ENCODE measurements around the gene MAGI1.

DNA sequence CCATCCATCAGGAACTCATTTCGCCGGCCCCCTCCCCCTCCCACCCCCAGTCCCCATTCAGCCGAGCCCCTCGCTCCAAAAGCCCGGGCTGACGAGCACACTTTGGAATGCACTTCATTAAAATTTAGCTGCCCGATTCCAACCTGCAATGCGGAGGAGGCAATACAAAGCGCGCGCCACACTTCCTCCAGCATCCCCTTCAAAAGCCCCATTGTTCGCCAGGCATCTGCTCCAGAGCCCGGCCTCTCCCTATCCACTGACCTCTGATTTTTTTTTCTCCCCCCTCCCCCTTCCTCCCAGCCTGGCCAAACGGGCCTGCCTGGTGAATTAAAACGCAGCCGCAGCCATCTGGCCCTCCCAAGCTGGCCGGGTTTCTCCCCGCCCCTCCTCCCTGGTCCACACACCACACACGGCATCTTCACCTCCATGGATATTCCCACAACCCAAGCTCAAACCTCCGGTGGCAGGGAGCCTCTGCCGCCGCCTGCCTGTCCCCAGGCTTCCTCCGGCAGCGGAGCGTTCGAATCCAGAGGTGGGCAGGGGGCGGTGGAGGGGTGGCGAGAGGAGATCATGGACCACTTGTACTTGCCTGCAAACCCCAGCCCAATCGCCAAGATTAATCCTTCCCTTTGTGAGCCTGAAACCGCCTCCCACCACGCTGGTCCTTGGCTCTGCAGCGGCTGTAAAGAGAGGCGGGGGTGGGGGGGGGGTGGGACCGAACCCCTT, 441.3 kb downstream of the MAGI1 start:
- TF ChIP-seq CTCF (IDR thresholded peaks at IDR 0.05; ENCODE audit: insufficient read depth, low read length) (no peak), GABPA (IDR thresholded peaks at IDR 0.05; ENCODE audit: low read depth) (no peak), POLR2AphosphoS5 (IDR thresholded peaks at IDR 0.05; ENCODE audit: low read depth) (no peak), REST (IDR thresholded peaks at IDR 0.05; ENCODE audit: insufficient replicate concordance, low read depth) (no peak), SPI1 (IDR thresholded peaks at IDR 0.05; ENCODE audit: borderline replicate concordance, low read depth) (no peak)

Data from HL-60 (cell line).